ENCODE data around the gene PDHA1. TPM values are rescaled to one million over a fixed set of nuclear protein-coding genes. Genes with fewer than 3 reads are reported as not detected.

PDHA1 gene
- total RNA-seq, result 61.5 and 64.4 TPM in 2 replicates

DNA sequence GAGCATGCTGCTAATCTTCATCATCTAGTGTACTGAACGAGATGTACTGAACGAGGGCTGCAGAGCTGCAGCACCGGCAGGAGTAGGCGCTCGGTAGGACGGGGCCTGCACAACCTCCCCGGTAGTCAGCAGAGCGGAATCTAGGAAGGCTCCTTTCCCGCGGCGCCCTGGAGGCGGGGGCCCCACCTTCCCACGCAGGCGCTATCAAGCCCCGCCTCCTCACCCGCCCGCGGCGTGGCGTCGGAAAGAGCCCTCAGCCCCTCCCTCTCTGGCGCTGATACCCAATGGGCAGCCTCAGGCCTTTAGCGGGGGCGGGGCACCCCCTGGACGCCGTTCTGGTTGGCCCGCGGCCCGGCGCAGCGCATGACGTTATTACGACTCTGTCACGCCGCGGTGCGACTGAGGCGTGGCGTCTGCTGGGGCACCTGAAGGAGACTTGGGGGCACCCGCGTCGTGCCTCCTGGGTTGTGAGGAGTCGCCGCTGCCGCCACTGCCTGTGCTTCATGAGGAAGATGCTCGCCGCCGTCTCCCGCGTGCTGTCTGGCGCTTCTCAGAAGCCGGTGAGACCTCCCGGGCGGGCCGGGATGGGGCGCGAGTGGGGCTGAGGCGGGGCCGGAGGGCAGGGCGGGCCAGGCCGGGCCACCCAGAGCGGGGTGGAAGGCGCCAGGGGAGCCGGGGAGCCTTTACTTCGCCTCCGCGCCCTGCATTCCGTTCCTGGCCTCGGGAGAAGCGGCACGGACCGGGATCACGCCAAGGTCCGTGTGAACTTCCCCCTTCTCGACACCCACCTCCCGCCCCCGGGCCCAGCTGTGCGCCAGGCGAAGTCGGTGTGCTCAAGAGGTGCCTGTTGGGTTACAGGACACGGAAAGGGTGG lies at the start of gene PDHA1:
Gene PDHA1, plus strand, starts transcription at position 393 of the 874 bp plus-strand sequence. Its CDS starts 111 bp downstream, at position 504.

Small RNA genes lying within 50 kb of the gene (small RNA-seq; reads per million reads assigned to genes)
- gene RF00019, result not detected

Other genes with a start within 250 kb of the PDHA1 start
- gene ADGRG2, start 221.5 kb upstream of the PDHA1 start, total RNA-seq, result 0.22 and 0.39 TPM in 2 replicates
- under 0.01 TPM in 1 of 2 replicates, not detected in the other for gene MAP3K15, start 171.6 kb downstream of the PDHA1 start, total RNA-seq